ENCODE measurements around the gene VN1R2. TPM values are rescaled to one million over a fixed set of nuclear protein-coding genes. Genes with fewer than 3 reads are reported as not detected.
"Not testable (repeated sequence)": the region's sequence is repeated elsewhere in the genome, so short reads cannot be mapped to it uniquely, and the experiment has no call there.

VN1R2 gene
- total RNA-seq, 1 donor from 2014 or later, result not detected

DNA sequence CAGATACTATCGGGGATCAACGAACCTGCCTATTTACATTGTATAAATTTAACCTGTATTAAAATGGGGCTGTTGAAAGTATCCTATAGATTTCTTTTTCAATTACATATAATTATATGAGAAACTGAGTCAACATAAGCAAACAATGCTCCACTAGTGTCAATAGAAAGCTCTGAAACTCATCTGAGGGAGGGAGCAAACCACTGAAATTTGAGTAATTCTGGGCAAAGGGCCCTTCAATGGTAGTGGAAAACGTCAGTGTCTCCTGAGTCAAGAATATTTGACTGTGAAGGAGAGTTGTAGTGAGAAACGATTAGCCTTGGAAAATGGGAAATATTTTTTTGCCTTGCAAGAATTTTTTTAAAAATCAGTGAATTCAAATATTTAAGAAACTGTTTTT is 27.0 kb downstream of the VN1R2 start:
- no peaks in the 10 kb centered on the region for H3K27me3 Mint-ChIP-seq (ENCODE audit: low read depth)
- no peak overlapping the region for H3K4me3 Mint-ChIP-seq (ENCODE audit: unreplicated experiment)
- no peak for DNase-seq (ENCODE audit: low spot score)
- TF ChIP-seq, protein P1, sequence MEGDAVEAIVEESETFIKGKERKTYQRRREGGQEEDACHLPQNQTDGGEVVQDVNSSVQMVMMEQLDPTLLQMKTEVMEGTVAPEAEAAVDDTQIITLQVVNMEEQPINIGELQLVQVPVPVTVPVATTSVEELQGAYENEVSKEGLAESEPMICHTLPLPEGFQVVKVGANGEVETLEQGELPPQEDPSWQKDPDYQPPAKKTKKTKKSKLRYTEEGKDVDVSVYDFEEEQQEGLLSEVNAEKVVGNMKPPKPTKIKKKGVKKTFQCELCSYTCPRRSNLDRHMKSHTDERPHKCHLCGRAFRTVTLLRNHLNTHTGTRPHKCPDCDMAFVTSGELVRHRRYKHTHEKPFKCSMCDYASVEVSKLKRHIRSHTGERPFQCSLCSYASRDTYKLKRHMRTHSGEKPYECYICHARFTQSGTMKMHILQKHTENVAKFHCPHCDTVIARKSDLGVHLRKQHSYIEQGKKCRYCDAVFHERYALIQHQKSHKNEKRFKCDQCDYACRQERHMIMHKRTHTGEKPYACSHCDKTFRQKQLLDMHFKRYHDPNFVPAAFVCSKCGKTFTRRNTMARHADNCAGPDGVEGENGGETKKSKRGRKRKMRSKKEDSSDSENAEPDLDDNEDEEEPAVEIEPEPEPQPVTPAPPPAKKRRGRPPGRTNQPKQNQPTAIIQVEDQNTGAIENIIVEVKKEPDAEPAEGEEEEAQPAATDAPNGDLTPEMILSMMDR (IDR thresholded peaks at IDR 0.05), result no peak
- no peaks in the 10 kb centered on the region for H3K36me3 Mint-ChIP-seq (ENCODE audit: low read depth)
- no peaks in the 10 kb centered on the region for H3K4me1 Mint-ChIP-seq (ENCODE audit: low read depth)
- peaks cover 44% of the 10 kb centered on the region for H3K9me3 Mint-ChIP-seq (ENCODE audit: low read depth)
- no peak overlapping the region for H3K27ac Mint-ChIP-seq (ENCODE audit: unreplicated experiment)

DNA sequence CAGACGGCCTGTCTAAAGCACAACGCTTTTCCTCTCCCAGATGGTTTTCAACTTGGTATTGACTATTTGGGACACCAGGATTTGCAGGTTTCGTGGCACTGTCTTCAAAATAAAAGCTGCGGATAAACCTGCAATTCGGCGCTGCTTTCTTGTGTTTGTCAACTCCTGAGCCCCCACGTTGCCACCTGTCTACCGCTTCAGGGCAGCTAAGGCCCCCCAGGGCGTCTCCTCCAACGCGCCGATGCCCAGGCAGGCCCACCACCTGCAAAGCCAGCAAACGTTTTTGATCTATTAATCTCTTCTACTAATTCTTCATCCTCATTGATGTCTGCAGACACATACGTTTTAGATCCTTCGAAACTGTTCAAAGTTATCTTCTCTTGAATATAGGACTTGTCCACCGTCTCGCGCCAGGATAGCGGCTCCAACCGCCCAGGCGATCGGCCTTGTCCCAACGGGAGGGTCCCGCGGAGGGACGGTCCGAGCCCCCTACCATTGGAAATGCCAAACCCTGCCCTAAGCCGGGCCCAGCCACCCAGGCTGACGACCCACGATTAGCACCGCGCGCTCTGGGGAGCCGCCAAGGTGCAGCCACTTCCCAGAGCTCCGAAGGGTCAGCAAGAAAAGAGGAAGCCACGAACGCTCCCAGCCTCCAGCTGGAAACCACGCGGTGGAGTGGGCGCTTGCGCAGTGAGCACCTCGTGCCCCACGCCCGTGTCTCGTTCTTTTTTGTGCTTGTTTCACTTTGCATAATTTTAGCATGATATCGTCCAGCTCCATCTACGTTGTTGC is 32.9 kb downstream of the VN1R2 start:
- no peak overlapping the region for H3K4me3 Mint-ChIP-seq (ENCODE audit: unreplicated experiment)
- H3K36me3 Mint-ChIP-seq (ENCODE audit: low read depth), result peaks cover 2% of the 10 kb centered on the region
- H3K27ac Mint-ChIP-seq (ENCODE audit: unreplicated experiment), result no peak overlapping the region
- no peak for DNase-seq (ENCODE audit: low spot score)
- peaks cover 54% of the 10 kb centered on the region for H3K9me3 Mint-ChIP-seq (ENCODE audit: low read depth)
- no peaks in the 10 kb centered on the region for H3K4me1 Mint-ChIP-seq (ENCODE audit: low read depth)
- TF ChIP-seq, protein P1 (IDR thresholded peaks at IDR 0.05), result no peak
- H3K27me3 Mint-ChIP-seq (ENCODE audit: low read depth), result no peaks in the 10 kb centered on the region

DNA sequence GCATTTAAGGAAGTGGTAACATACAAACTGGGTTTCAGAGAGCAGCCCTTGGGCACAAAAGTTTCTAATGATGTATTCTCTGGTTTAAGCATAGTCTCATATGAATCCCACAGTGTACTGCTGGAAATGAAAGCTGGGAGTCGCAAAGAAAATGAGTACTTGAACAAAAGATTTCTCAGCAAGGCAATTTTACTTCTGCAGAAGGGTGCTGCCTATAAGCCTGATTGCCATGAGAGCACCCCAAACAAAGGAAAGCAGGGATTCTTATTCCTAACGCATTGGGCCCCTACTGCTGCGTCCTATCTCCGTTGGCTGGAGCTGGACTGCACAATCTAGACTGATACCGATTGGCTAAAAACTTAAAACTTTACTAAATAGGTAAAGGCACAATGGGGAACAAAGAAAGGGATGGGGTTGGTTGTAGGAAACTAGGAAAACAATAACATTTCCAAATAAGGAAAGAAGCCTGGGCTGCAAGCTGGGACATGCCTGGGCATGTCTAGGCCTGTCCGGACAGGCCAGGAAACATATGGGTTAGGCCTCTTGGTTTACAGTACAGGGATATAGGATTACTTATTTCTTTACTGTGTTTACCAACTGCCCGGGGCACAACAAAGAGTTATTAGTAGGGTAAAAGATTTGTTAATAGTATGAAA is 36.8 kb downstream of the VN1R2 start:
- H3K36me3 Mint-ChIP-seq (ENCODE audit: low read depth), result peaks cover 2% of the 10 kb centered on the region

DNA sequence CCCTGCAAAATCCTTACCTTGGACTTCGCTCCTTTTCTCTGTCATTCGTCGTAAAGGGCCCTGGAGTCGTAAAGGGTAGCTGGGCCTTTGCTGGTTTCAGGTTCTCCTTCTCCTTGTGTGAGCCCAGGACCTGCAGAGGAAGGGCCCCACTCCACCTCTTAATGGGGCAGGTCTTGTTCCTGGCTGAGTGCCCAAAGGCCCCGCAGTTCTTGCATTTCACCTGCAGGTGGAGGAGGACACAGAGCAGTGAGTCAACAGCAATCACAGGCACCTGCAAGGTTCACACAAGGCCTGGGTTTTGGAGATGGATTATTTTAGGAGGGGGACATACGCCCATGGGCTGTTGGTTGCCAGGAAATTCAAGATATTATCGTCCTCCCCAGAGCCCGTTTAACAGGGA is 43.2 kb downstream of the VN1R2 start:
- not testable (repeated sequence) for H3K27me3 Mint-ChIP-seq (ENCODE audit: low read depth); H3K4me3 Mint-ChIP-seq (ENCODE audit: unreplicated experiment); H3K27ac Mint-ChIP-seq (ENCODE audit: unreplicated experiment); DNase-seq (ENCODE audit: low spot score); H3K4me1 Mint-ChIP-seq (ENCODE audit: low read depth); H3K36me3 Mint-ChIP-seq (ENCODE audit: low read depth)
- H3K9me3 Mint-ChIP-seq (ENCODE audit: low read depth), result peaks cover 27% of the 10 kb centered on the region

More for the DNA sequence above, 36.8 kb downstream of the VN1R2 start:
- H3K4me1 Mint-ChIP-seq (ENCODE audit: low read depth), result no peaks in the 10 kb centered on the region
- peaks cover 44% of the 10 kb centered on the region for H3K9me3 Mint-ChIP-seq (ENCODE audit: low read depth)
- no peak overlapping the region for H3K4me3 Mint-ChIP-seq (ENCODE audit: unreplicated experiment)
- H3K27me3 Mint-ChIP-seq (ENCODE audit: low read depth), result no peaks in the 10 kb centered on the region
- H3K27ac Mint-ChIP-seq (ENCODE audit: unreplicated experiment), result no peak overlapping the region
- TF ChIP-seq, protein P1 (IDR thresholded peaks at IDR 0.05), result no peak
- no peak for DNase-seq (ENCODE audit: low spot score)

DNA sequence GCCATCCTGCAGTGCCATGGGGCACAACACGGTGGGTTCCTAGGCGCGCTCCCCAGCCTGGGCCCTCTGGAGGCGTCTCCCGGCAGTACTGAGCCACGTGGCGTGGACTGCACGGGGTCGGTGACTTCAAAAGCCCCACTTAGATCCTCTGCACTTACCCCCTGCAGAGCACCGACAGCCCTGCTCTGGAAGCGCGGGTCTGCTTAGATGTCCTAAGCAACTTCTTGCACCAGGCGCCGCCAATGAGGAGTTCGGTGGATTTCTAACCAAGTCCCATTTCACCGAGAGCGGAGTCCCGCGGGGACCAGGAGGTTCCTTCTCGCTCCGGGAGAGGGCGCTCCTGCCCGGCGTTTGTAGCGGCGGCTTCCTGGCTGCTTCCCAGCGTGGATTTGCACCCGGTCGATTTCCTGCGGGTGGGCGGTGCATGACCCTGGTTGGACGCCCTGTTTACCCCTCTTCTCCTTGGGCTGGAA is 50.3 kb downstream of the VN1R2 start:
- H3K9me3 Mint-ChIP-seq (ENCODE audit: low read depth), result peaks cover 47% of the 10 kb centered on the region
- H3K4me1 Mint-ChIP-seq (ENCODE audit: low read depth), result no peaks in the 10 kb centered on the region
- TF ChIP-seq, protein P1 (IDR thresholded peaks at IDR 0.05), result no peak
- H3K27ac Mint-ChIP-seq (ENCODE audit: unreplicated experiment), result no peak overlapping the region
- H3K36me3 Mint-ChIP-seq (ENCODE audit: low read depth), result no peaks in the 10 kb centered on the region
- no peak for DNase-seq (ENCODE audit: low spot score)
- no peaks in the 10 kb centered on the region for H3K27me3 Mint-ChIP-seq (ENCODE audit: low read depth)
- no peak overlapping the region for H3K4me3 Mint-ChIP-seq (ENCODE audit: unreplicated experiment)

Other genes starting within 250 kb of the VN1R2 start
- gene ERVV-1, start 244.4 kb upstream of the VN1R2 start, total RNA-seq, result not detected in 3 replicates
- gene ERVV-2, start 213.6 kb upstream of the VN1R2 start, total RNA-seq, result not detected in 3 replicates
- 21.4 to 23.6 TPM (median 22.4 TPM) in 3 replicates for gene ZNF160, start 154.9 kb upstream of the VN1R2 start, total RNA-seq
- 6.2 to 10.4 TPM (median 7.3 TPM) in 3 replicates for gene ZNF415, start 125.4 kb upstream of the VN1R2 start, total RNA-seq
- 10.5 to 14.1 TPM (median 11.0 TPM) in 3 replicates for gene ZNF347, start 99.2 kb upstream of the VN1R2 start, total RNA-seq
- 1.4 to 4.7 TPM (median 3.3 TPM) in 3 replicates for gene ZNF665, start 64.9 kb upstream of the VN1R2 start, total RNA-seq
- 21.2 to 28.9 TPM (median 21.5 TPM) in 3 replicates for gene ZNF677, start 3.4 kb upstream of the VN1R2 start, total RNA-seq
- not detected in 3 replicates for gene VN1R4, start 9.4 kb downstream of the VN1R2 start, total RNA-seq
- 3.6 to 6.6 TPM (median 4.8 TPM) in 3 replicates for gene ZNF845, start 75.5 kb downstream of the VN1R2 start, total RNA-seq
- 5.9 to 6.9 TPM (median 6.4 TPM) in 3 replicates for gene ZNF525, start 107.4 kb downstream of the VN1R2 start, total RNA-seq
- 6.5 to 12.2 TPM (median 7.3 TPM) in 3 replicates for gene ZNF765, start 136.9 kb downstream of the VN1R2 start, total RNA-seq
- 7.0 to 8.0 TPM (median 8.0 TPM) in 3 replicates for gene ZNF761, start 173.7 kb downstream of the VN1R2 start, total RNA-seq
- gene ZNF813, start 209.4 kb downstream of the VN1R2 start, total RNA-seq, result 2.2 to 2.6 TPM (median 2.4 TPM) in 3 replicates

Measured in chondrocyte (in vitro differentiated cells).